HG02571 (cell line): ENCODE data around the gene CCDC121.
"Not testable (repeated sequence)": the region's sequence is repeated elsewhere in the genome, so short reads cannot be mapped to it uniquely, and the experiment has no call there.

Experiments used
- ATAC-seq: cut with Tn5 transposase; IDR thresholded peaks from one replicate; pipeline ENCODE4 v1.9.1; 2021; ENCODE audit warnings: mild to moderate bottlenecking, moderate library complexity; ENCODE audit not compliant: unreplicated experiment

CCDC121 gene

GRCh38 chr2:27638037-27638637 lies 9.3 kb upstream of the CCDC121 start:
- ATAC-seq: no peak

- ATAC-seq: no peak
Measured at GRCh38 chr2:27636766-27637165, 8.0 kb upstream of the CCDC121 start.

GRCh38 chr2:27634291-27634690 lies 5.5 kb upstream of the CCDC121 start:
- no peak for ATAC-seq

GRCh38 chr2:27630257-27630656 lies 1.4 kb upstream of the CCDC121 start:
- ATAC-seq: not testable (repeated sequence)

- peak; percentile 20 for ATAC-seq
Measured at GRCh38 chr2:27627963-27628766, 647 bp downstream of the CCDC121 start.

- ATAC-seq: not testable (repeated sequence)
Measured at GRCh38 chr2:27626921-27627320, 1.9 kb downstream of the CCDC121 start.

GRCh38 chr2:27626323-27626722 lies 2.5 kb downstream of the CCDC121 start:
- ATAC-seq: not testable (repeated sequence)

GRCh38 chr2:27624943-27625342 lies 3.9 kb downstream of the CCDC121 start:
- ATAC-seq: no peak

GRCh38 chr2:27622921-27623384 lies 5.9 kb downstream of the CCDC121 start:
- ATAC-seq: no peak

GRCh38 chr2:27621524-27621923 lies 7.3 kb downstream of the CCDC121 start:
- no peak for ATAC-seq

- ATAC-seq: no peak
Measured at GRCh38 chr2:27615316-27615715, 13.5 kb downstream of the CCDC121 start.

GRCh38 chr2:27613985-27614384 lies 14.8 kb downstream of the CCDC121 start:
- no peak for ATAC-seq

GRCh38 chr2:27606611-27607010 lies 22.2 kb downstream of the CCDC121 start:
- ATAC-seq: no peak

GRCh38 chr2:27596627-27597026 lies 32.2 kb downstream of the CCDC121 start:
- no peak for ATAC-seq

- ATAC-seq: not testable (repeated sequence)
Measured at GRCh38 chr2:27595412-27595811, 33.4 kb downstream of the CCDC121 start.

- ATAC-seq: not testable (repeated sequence)
Measured at GRCh38 chr2:27594020-27594703, 34.6 kb downstream of the CCDC121 start.

GRCh38 chr2:27593240-27593639 lies 35.6 kb downstream of the CCDC121 start:
- ATAC-seq: no peak

GRCh38 chr2:27591745-27592144 lies 37.1 kb downstream of the CCDC121 start:
- ATAC-seq: no peak

- no peak for ATAC-seq
Measured at GRCh38 chr2:27588308-27588707, 40.5 kb downstream of the CCDC121 start.

- no peak for ATAC-seq
Measured at GRCh38 chr2:27587025-27587424, 41.8 kb downstream of the CCDC121 start.

GRCh38 chr2:27584597-27584996 lies 44.2 kb downstream of the CCDC121 start:
- ATAC-seq: no peak
